ENCODE data around the gene B4GALNT2. TPM values are rescaled to one million over a fixed set of nuclear protein-coding genes. Genes with fewer than 3 reads are reported as not detected.

B4GALNT2 gene
- polyA plus RNA-seq, 3 donors = not detected

DNA sequence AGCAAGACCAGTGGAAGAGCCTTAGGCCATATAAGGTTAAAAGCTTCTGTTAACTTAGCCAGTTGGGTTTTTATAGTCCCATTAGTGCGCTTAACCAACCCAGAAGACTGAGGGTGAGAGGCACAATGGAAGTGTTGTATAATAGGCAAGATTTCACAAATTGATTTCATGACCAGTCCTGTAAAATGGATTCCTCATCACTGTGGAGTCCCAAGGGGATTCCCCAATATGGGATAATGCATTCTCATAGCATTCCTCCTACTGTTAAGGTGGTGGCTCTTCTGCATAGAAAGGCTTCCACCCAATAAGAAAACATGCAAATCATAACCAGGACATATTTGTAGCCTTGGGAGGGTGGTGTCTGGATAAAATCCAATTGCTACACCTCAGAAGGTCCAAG is 22.1 kb upstream of the B4GALNT2 start:
- H3K27me3 Mint-ChIP-seq (ENCODE audit: low read depth in 3 of 3) = peaks cover 4 to 15% (median 13%) of the 10 kb centered on the region in 3 donors
- TF ChIP-seq, protein P1, sequence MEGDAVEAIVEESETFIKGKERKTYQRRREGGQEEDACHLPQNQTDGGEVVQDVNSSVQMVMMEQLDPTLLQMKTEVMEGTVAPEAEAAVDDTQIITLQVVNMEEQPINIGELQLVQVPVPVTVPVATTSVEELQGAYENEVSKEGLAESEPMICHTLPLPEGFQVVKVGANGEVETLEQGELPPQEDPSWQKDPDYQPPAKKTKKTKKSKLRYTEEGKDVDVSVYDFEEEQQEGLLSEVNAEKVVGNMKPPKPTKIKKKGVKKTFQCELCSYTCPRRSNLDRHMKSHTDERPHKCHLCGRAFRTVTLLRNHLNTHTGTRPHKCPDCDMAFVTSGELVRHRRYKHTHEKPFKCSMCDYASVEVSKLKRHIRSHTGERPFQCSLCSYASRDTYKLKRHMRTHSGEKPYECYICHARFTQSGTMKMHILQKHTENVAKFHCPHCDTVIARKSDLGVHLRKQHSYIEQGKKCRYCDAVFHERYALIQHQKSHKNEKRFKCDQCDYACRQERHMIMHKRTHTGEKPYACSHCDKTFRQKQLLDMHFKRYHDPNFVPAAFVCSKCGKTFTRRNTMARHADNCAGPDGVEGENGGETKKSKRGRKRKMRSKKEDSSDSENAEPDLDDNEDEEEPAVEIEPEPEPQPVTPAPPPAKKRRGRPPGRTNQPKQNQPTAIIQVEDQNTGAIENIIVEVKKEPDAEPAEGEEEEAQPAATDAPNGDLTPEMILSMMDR (IDR thresholded peaks at IDR 0.05) = no peak
- H3K27ac Mint-ChIP-seq = no peak overlapping the region
- no peaks in the 10 kb centered on the region for H3K79me2 ChIP-seq (ENCODE audit: insufficient read depth, low read length)
- H4K20me1 ChIP-seq (ENCODE audit: insufficient read depth, low read length) = no peaks in the 10 kb centered on the region
- H3K27ac ChIP-seq (ENCODE audit: low read depth in 1 of 2, low read length in 2 of 2) = no peak overlapping the region
- H3K9me3 ChIP-seq (replicated peaks in 1 of 2; ENCODE audit: control insufficient read depth in 1 of 2, insufficient read depth in 1 of 2, low read length in 2 of 2) = no peaks in the 10 kb centered on the region
- no peaks in the 10 kb centered on the region for H3K4me1 ChIP-seq (ENCODE audit: control insufficient read depth in 1 of 2, insufficient read depth in 2 of 2, low read length in 2 of 2)
- H3K4me3 Mint-ChIP-seq = no peak overlapping the region
- no peak overlapping the region for H2AFZ ChIP-seq (ENCODE audit: insufficient read depth, low read depth, low read length, poor library complexity, severe bottlenecking)
- no peaks in the 10 kb centered on the region for H3K36me3 Mint-ChIP-seq
- intact Hi-C loops (cut with micrococcal nuclease) = no loop called here
- H3K4me2 ChIP-seq (replicated peaks; ENCODE audit: extremely low read depth, low read length, poor library complexity, severe bottlenecking) = no peak overlapping the region
- no peak overlapping the region for H3K9ac ChIP-seq (ENCODE audit: insufficient read depth, low read length, poor library complexity, severe bottlenecking)
- no peaks in the 10 kb centered on the region for H3K4me1 Mint-ChIP-seq
- WGBS (ENCODE audit: insufficient coverage) = 100% methylated on average over 1 of the region's 1 CpG
- peaks cover 0 to 3% (median 2%) of the 10 kb centered on the region in 7 donors for H3K9me3 Mint-ChIP-seq
- H3K27me3 ChIP-seq (ENCODE audit: control insufficient read depth in 2 of 2, insufficient read depth in 2 of 2, low read length in 2 of 2) = peaks cover 9 to 10% of the 10 kb centered on the region in 2 donors
- no peaks in the 10 kb centered on the region for H3K36me3 ChIP-seq (replicated peaks in 1 of 2; ENCODE audit: control insufficient read depth in 1 of 2, insufficient read depth in 2 of 2, low read length in 2 of 2)
- no peak for DNase-seq
- H3K4me3 ChIP-seq (replicated peaks in 1 of 3; ENCODE audit: low read depth in 2 of 3, low read length in 3 of 3) = no peak overlapping the region

DNA sequence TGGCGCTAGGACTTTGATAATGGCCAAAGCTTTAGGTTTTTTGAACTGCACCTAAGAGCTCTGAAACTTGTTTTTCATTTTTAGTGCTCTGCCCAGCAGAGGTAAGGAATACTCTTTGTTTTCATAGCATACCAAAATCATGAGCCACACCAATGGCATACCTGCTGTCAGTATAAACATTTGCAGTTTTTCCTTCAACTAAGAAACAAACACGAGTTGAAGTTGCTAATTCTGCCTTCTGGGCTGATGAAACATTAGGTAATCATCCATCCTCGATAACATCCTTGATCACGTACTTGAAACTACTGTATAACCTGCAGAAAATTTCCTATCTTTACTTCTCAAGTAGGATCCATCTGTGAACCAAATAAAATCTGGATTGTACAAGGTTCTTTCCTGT is 20.6 kb upstream of the B4GALNT2 start:
- H3K27me3 Mint-ChIP-seq (ENCODE audit: low read depth in 3 of 3) = peaks cover 8 to 16% (median 14%) of the 10 kb centered on the region in 3 donors
- Histone ChIP-seq H4K20me1 (ENCODE audit: insufficient read depth, low read length) (no peaks in the 10 kb centered on the region), H3K9me3 (replicated peaks in 1 of 2; ENCODE audit: control insufficient read depth in 1 of 2, insufficient read depth in 1 of 2, low read length in 2 of 2) (no peaks in the 10 kb centered on the region), H3K36me3 (replicated peaks in 1 of 2; ENCODE audit: control insufficient read depth in 1 of 2, insufficient read depth in 2 of 2, low read length in 2 of 2) (no peaks in the 10 kb centered on the region), H3K27ac (ENCODE audit: low read depth in 1 of 2, low read length in 2 of 2) (no peak overlapping the region), H3K4me2 (replicated peaks; ENCODE audit: extremely low read depth, low read length, poor library complexity, severe bottlenecking) (no peak overlapping the region), H3K9ac (ENCODE audit: insufficient read depth, low read length, poor library complexity, severe bottlenecking) (no peak overlapping the region), H3K4me1 (ENCODE audit: control insufficient read depth in 1 of 2, insufficient read depth in 2 of 2, low read length in 2 of 2) (no peaks in the 10 kb centered on the region), H2AFZ (ENCODE audit: insufficient read depth, low read depth, low read length, poor library complexity, severe bottlenecking) (no peak overlapping the region), H3K4me3 (replicated peaks in 1 of 3; ENCODE audit: low read depth in 2 of 3, low read length in 3 of 3) (no peak overlapping the region), H3K79me2 (ENCODE audit: insufficient read depth, low read length) (no peaks in the 10 kb centered on the region), H3K27me3 (ENCODE audit: control insufficient read depth in 2 of 2, insufficient read depth in 2 of 2, low read length in 2 of 2) (peaks cover 17 to 19% of the 10 kb centered on the region in 2 donors)
- no peaks in the 10 kb centered on the region for H3K36me3 Mint-ChIP-seq
- peaks cover 0 to 3% (median 0%) of the 10 kb centered on the region in 7 donors for H3K9me3 Mint-ChIP-seq
- no peak overlapping the region for H3K4me3 Mint-ChIP-seq
- no peaks in the 10 kb centered on the region for H3K4me1 Mint-ChIP-seq
- WGBS (ENCODE audit: insufficient coverage) = 83% methylated on average over 2 of the region's 4 CpGs
- DNase-seq = no peak
- TF ChIP-seq, protein P1 (IDR thresholded peaks at IDR 0.05) = no peak
- intact Hi-C loops (cut with micrococcal nuclease) = no loop called here
- H3K27ac Mint-ChIP-seq = no peak overlapping the region
